GM12872 (cell line): Measurements from ENCODE around the gene EDN2.

Experiments used
- TF ChIP-seq, protein P1 (sequence below): IDR thresholded peaks from 3 replicates; pipeline ENCODE4 v1.5.1; 2011; ENCODE audit warnings: low read depth, mild to moderate bottlenecking, low read length, moderate library complexity; ENCODE audit not compliant: insufficient read depth

Gene EDN2

GRCh38 chr1:41447995-41448770 is 36.3 kb downstream of the EDN2 start:
- TF ChIP-seq, protein P1, sequence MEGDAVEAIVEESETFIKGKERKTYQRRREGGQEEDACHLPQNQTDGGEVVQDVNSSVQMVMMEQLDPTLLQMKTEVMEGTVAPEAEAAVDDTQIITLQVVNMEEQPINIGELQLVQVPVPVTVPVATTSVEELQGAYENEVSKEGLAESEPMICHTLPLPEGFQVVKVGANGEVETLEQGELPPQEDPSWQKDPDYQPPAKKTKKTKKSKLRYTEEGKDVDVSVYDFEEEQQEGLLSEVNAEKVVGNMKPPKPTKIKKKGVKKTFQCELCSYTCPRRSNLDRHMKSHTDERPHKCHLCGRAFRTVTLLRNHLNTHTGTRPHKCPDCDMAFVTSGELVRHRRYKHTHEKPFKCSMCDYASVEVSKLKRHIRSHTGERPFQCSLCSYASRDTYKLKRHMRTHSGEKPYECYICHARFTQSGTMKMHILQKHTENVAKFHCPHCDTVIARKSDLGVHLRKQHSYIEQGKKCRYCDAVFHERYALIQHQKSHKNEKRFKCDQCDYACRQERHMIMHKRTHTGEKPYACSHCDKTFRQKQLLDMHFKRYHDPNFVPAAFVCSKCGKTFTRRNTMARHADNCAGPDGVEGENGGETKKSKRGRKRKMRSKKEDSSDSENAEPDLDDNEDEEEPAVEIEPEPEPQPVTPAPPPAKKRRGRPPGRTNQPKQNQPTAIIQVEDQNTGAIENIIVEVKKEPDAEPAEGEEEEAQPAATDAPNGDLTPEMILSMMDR = no peak

- TF ChIP-seq, protein P1 = no peak
These were observed 37.5 kb downstream of the EDN2 start for GRCh38 chr1:41446851-41447610.

GRCh38 chr1:41444785-41445184 is 39.7 kb downstream of the EDN2 start:
- TF ChIP-seq, protein P1 = no peak

GRCh38 chr1:41444246-41444645 is 40.2 kb downstream of the EDN2 start:
- TF ChIP-seq, protein P1 = peak; percentile 36; the same call in 2 of the 3 replicates

GRCh38 chr1:41442697-41443251 is 41.7 kb downstream of the EDN2 start:
- TF ChIP-seq, protein P1 = no peak

DNA sequence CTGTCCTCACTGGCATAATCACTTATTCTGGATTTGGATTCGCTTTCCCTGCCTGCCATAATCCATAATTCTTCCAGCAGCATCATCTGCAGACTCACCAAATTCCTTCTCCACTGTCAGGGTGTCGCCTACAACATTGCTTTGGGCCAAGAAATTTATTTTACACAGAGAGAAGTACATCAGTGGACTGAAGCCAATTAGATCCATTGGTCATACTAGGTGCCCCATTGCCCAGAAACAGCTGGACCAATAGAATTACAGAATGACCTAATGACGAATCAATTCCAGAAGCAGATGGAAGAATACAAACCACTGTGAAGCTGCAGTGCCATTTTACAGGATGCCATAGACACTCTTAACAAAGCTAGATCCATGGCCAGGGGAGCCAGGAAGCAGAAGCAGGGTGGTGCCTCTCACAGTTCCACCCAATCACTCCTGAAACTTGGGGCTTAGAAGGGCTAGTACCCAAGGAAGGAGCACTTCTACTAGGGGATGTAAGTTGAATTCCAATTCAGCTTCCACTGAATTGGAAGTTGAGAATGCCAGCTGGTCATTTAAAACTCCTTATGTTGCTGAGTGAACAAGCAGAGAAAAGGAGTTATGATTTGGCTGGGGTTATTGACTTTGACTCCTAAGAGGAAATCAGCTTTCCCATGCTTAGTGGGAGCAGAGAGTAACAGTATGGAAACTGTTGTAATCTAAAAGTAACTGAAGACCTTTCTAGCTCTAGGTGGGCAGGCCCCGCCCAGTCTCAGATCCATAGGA is 44.0 kb downstream of the EDN2 start:
- TF ChIP-seq, protein P1 = no peak

GRCh38 chr1:41439234-41439633 is 45.2 kb downstream of the EDN2 start:
- TF ChIP-seq, protein P1 = no peak
